Measurements from ENCODE around the gene ADAMTS12.

DNA sequence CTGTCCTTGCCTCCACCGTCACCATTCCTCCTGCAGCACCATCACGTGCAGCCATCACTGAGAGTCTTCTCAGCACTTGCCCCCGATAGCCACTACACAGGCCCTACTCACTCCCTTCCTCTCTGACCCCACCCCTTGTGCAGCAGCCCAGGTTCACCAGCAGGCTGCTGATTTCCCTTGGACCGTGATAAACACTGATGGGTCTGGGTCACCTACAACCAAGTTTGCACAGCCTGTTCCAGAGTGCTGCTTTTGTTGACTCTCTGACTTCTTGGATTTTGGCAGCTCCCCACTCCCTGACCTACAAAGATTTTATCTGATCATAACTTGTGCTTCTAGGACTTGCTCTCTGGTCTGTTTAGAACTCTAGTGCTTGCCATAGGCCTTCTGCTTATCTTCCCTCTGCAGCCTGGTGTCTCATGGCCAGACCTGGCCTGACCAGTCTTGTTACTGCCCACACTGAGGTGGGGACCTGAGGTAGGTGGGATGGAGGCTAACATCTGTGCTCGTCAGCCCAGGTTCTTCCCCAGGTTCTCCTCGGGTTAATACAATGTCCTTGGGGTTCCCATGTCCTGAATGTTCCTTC lies 341.7 kb downstream of the ADAMTS12 start:
- TF ChIP-seq, protein P1, sequence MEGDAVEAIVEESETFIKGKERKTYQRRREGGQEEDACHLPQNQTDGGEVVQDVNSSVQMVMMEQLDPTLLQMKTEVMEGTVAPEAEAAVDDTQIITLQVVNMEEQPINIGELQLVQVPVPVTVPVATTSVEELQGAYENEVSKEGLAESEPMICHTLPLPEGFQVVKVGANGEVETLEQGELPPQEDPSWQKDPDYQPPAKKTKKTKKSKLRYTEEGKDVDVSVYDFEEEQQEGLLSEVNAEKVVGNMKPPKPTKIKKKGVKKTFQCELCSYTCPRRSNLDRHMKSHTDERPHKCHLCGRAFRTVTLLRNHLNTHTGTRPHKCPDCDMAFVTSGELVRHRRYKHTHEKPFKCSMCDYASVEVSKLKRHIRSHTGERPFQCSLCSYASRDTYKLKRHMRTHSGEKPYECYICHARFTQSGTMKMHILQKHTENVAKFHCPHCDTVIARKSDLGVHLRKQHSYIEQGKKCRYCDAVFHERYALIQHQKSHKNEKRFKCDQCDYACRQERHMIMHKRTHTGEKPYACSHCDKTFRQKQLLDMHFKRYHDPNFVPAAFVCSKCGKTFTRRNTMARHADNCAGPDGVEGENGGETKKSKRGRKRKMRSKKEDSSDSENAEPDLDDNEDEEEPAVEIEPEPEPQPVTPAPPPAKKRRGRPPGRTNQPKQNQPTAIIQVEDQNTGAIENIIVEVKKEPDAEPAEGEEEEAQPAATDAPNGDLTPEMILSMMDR (IDR thresholded peaks at IDR 0.05; ENCODE audit: low read depth, low read length, missing input control): no peak
- TF ChIP-seq, protein P2, sequence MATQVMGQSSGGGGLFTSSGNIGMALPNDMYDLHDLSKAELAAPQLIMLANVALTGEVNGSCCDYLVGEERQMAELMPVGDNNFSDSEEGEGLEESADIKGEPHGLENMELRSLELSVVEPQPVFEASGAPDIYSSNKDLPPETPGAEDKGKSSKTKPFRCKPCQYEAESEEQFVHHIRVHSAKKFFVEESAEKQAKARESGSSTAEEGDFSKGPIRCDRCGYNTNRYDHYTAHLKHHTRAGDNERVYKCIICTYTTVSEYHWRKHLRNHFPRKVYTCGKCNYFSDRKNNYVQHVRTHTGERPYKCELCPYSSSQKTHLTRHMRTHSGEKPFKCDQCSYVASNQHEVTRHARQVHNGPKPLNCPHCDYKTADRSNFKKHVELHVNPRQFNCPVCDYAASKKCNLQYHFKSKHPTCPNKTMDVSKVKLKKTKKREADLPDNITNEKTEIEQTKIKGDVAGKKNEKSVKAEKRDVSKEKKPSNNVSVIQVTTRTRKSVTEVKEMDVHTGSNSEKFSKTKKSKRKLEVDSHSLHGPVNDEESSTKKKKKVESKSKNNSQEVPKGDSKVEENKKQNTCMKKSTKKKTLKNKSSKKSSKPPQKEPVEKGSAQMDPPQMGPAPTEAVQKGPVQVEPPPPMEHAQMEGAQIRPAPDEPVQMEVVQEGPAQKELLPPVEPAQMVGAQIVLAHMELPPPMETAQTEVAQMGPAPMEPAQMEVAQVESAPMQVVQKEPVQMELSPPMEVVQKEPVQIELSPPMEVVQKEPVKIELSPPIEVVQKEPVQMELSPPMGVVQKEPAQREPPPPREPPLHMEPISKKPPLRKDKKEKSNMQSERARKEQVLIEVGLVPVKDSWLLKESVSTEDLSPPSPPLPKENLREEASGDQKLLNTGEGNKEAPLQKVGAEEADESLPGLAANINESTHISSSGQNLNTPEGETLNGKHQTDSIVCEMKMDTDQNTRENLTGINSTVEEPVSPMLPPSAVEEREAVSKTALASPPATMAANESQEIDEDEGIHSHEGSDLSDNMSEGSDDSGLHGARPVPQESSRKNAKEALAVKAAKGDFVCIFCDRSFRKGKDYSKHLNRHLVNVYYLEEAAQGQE (IDR thresholded peaks at IDR 0.05): no peak
- TF ChIP-seq JUND (IDR thresholded peaks at IDR 0.05) (no peak), RAD21 (IDR thresholded peaks at IDR 0.05) (no peak)
- TF ChIP-seq, protein P3, sequence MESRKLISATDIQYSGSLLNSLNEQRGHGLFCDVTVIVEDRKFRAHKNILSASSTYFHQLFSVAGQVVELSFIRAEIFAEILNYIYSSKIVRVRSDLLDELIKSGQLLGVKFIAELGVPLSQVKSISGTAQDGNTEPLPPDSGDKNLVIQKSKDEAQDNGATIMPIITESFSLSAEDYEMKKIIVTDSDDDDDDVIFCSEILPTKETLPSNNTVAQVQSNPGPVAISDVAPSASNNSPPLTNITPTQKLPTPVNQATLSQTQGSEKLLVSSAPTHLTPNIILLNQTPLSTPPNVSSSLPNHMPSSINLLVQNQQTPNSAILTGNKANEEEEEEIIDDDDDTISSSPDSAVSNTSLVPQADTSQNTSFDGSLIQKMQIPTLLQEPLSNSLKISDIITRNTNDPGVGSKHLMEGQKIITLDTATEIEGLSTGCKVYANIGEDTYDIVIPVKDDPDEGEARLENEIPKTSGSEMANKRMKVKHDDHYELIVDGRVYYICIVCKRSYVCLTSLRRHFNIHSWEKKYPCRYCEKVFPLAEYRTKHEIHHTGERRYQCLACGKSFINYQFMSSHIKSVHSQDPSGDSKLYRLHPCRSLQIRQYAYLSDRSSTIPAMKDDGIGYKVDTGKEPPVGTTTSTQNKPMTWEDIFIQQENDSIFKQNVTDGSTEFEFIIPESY (IDR thresholded peaks at IDR 0.05): no peak
- TF ChIP-seq, protein P4, sequence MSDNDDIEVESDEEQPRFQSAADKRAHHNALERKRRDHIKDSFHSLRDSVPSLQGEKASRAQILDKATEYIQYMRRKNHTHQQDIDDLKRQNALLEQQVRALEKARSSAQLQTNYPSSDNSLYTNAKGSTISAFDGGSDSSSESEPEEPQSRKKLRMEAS (IDR thresholded peaks at IDR 0.05): no peak

Data from liver (tissue), 3 donors.